ENCODE results near the gene TYW1B.
"Not testable (repeated sequence)": the region's sequence is repeated elsewhere in the genome, so short reads cannot be mapped to it uniquely, and the experiment has no call there.

DNA sequence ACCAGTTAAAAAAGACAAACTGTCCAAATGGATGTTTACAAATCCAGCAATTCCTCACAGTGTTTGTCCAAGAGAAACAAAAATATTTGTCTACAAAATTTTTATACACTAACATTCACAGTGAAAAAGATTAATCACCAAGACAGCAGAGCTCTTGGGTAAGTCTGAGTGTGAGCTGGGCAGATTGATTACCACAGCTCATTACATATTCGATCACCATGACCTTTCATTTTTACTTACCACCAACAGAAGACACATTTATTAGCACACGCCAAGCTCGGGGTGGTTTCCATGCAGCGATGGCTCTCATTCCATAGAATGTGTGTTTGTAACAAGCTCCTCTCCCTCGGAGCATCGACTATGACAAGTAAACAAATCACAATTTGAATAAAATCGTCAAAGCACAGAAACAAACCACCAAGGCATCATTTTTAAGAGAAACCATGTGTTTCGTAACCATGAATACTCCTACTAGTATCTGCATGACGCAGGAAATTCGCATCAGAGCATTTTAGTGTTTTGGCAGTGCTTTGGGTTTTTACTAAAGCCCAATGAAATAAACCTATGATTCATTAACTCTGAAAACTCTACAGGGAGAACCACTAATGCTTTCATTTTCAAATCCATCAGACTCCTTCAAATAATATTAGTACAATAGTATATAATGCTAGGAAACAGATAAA is 83.6 kb downstream of the TYW1B start:
- TF ChIP-seq, protein P1, sequence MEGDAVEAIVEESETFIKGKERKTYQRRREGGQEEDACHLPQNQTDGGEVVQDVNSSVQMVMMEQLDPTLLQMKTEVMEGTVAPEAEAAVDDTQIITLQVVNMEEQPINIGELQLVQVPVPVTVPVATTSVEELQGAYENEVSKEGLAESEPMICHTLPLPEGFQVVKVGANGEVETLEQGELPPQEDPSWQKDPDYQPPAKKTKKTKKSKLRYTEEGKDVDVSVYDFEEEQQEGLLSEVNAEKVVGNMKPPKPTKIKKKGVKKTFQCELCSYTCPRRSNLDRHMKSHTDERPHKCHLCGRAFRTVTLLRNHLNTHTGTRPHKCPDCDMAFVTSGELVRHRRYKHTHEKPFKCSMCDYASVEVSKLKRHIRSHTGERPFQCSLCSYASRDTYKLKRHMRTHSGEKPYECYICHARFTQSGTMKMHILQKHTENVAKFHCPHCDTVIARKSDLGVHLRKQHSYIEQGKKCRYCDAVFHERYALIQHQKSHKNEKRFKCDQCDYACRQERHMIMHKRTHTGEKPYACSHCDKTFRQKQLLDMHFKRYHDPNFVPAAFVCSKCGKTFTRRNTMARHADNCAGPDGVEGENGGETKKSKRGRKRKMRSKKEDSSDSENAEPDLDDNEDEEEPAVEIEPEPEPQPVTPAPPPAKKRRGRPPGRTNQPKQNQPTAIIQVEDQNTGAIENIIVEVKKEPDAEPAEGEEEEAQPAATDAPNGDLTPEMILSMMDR (IDR thresholded peaks at IDR 0.05) = not testable (repeated sequence)
- TF ChIP-seq POLR2A (IDR thresholded peaks at IDR 0.05; ENCODE audit: low read depth); POLR2AphosphoS5 (IDR thresholded peaks at IDR 0.05): not testable (repeated sequence)
